Mesodermal cell (in vitro differentiated cells): Measurements from ENCODE around the gene FRAS1.

ENCODE experiments used
- H3K27ac ChIP-seq: 2 replicates; pipeline ENCODE4 v1.7.0; 2013; ENCODE audit warnings: mild to moderate bottlenecking, low read depth, low read length, moderate library complexity; ENCODE audit not compliant: severe bottlenecking
- H3K36me3 ChIP-seq: 2 replicates; pipeline ENCODE4 v1.7.1; 2013; ENCODE audit warnings: mild to moderate bottlenecking, low read length, moderate library complexity; ENCODE audit not compliant: control insufficient read depth, insufficient read depth
- H3K4me1 ChIP-seq: one replicate; pipeline ENCODE4 v1.7.1; 2013; ENCODE audit warnings: mild to moderate bottlenecking, low read length; ENCODE audit not compliant: insufficient read depth, control insufficient read depth, poor library complexity, severe bottlenecking
- H3K4me3 ChIP-seq: 2 replicates; pipeline ENCODE4 v1.7.0; 2013; ENCODE audit warnings: low read length, control low read depth, mild to moderate bottlenecking; ENCODE audit not compliant: insufficient read depth, poor library complexity, severe bottlenecking; ENCODE audit errors: extremely low read depth
- H3K9me3 ChIP-seq: 2 replicates; pipeline ENCODE4 v1.7.1; 2013; ENCODE audit warnings: mild to moderate bottlenecking, low read length, moderate library complexity; ENCODE audit not compliant: control insufficient read depth
- WGBS, 2 experiments: methylation state at CpG; one replicate each; pipeline ENCODE4 v1.1.5; 2013; ENCODE audit warnings: missing lambda C conversion rate in 2 of 2; ENCODE audit not compliant: insufficient coverage in 2 of 2; 5-methylcytosine and 5-hydroxymethylcytosine counted together

Gene FRAS1

GRCh38 chr4:78369679-78370078 is 312.6 kb downstream of the FRAS1 start:
- 25 to 50% methylated on average over 1 to 3 of the region's 4 CpGs for whole genome bisulfite sequencing, 2 experiments
- Histone ChIP-seq H3K36me3 (peaks cover 15% of the 10 kb centered on the region), H3K9me3 (no peaks in the 10 kb centered on the region), H3K4me3 (no peak overlapping the region), H3K27ac (no peak overlapping the region), H3K4me1 (no peaks in the 10 kb centered on the region)

- Histone ChIP-seq H3K36me3 (peaks cover 23% of the 10 kb centered on the region), H3K4me3 (no peak overlapping the region), H3K4me1 (no peaks in the 10 kb centered on the region), H3K9me3 (no peaks in the 10 kb centered on the region), H3K27ac (no peak overlapping the region)
- WGBS, 2 experiments, result 95 to 97% methylated on average over 3 to 5 of the region's 6 CpGs
Measured at GRCh38 chr4:78370631-78371372, 313.7 kb downstream of the FRAS1 start.

DNA sequence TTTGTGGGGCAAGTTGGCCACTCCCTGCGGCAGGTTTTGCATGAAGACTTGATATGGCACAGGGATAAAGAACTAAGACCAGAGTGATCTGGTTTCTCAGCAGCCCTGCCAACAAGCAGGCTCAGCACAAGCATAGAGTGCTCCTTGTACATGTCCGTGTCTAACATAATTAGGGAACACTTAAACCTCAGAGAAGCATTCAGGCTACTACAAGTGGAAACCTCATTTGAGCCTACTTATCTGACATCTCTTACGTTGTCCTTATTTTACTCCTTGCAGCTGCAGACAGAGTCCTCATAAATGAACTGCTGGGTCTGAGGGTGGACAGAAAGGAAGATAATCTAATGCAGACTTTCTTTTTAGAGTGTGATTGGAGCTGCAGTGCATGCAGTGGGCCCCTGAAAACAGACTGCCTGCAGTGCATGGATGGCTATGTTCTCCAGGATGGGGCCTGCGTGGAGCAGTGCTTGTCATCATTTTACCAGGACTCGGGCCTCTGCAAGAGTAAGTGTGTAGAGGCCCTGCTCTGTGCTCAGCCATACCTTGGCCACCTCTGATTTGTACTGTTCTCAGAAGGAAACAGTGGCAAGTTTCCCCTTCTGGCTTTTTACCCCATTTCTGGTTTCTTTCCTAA is 315.3 kb downstream of the FRAS1 start:
- WGBS, 2 experiments, result 90 to 97% methylated on average over 3 to 4 of the region's 5 CpGs
- H3K36me3 ChIP-seq, result peaks cover 28% of the 10 kb centered on the region
- no peaks in the 10 kb centered on the region for H3K9me3 ChIP-seq
- H3K4me3 ChIP-seq, result no peak overlapping the region
- H3K4me1 ChIP-seq, result no peaks in the 10 kb centered on the region
- no peak overlapping the region for H3K27ac ChIP-seq

DNA sequence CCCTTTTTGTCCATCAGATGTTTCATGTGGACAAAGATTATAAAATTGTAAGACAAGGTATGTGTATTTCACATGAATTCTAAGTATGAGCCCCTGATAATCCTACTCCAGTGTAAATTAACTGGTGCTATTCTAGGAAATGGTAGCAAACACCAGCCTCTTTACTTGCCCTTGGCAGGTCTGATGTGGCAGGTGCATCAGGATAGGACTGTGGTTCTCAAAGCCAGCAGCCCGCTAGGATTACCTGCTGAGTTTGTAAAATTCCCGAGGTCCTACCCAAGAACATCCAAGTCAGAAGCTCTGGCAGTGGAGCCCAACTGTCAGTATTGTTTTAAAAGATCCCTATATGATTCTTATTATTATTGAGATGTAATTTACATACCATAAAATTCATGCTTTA is 320.4 kb downstream of the FRAS1 start:
- Histone ChIP-seq H3K27ac (no peak overlapping the region), H3K36me3 (peaks cover 24% of the 10 kb centered on the region), H3K4me1 (no peaks in the 10 kb centered on the region), H3K4me3 (no peak overlapping the region), H3K9me3 (no peaks in the 10 kb centered on the region)
- 100% methylated on average over 1 of the region's 2 CpGs; no CpG with 5 or more reads in 1 of the 2 experiments for WGBS, 2 experiments

DNA sequence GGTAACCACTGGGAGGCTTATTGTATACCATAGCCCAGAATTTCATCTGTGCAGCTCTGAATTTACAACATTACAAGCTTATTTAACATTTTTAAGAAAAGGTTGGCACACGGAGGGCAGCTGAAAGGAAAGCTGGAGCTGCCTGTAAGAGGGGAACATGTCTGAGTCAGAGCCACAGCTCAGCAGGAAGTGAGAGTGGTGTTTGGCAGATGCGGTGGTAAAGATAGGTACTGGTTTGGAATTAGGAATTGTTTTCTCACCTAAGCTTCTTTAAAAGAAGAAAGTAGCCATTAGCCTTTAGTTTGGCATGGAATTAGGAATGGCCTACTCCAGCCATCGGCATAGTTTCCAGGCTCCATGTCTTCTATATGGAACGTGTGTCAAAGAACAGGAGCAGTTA is 321.9 kb downstream of the FRAS1 start:
- H3K4me1 ChIP-seq, result no peaks in the 10 kb centered on the region
- H3K4me3 ChIP-seq, result no peak overlapping the region
- WGBS, 2 experiments, result 85 to 100% methylated on average over 2 to 3 of the region's 4 CpGs
- H3K27ac ChIP-seq, result no peak overlapping the region
- no peaks in the 10 kb centered on the region for H3K9me3 ChIP-seq
- H3K36me3 ChIP-seq, result peaks cover 21% of the 10 kb centered on the region

GRCh38 chr4:78379991-78380729 is 323.0 kb downstream of the FRAS1 start:
- 91 to 100% methylated on average over 2 to 4 of the region's 4 CpGs for WGBS, 2 experiments
- Histone ChIP-seq H3K4me3 (no peak overlapping the region), H3K36me3 (peaks cover 19% of the 10 kb centered on the region), H3K4me1 (no peaks in the 10 kb centered on the region), H3K27ac (no peak overlapping the region), H3K9me3 (no peaks in the 10 kb centered on the region)

- Histone ChIP-seq H3K36me3 (peaks cover 8% of the 10 kb centered on the region), H3K4me3 (no peak overlapping the region), H3K9me3 (no peaks in the 10 kb centered on the region), H3K4me1 (no peaks in the 10 kb centered on the region), H3K27ac (no peak overlapping the region)
Measured at GRCh38 chr4:78386679-78387078, 329.6 kb downstream of the FRAS1 start.

DNA sequence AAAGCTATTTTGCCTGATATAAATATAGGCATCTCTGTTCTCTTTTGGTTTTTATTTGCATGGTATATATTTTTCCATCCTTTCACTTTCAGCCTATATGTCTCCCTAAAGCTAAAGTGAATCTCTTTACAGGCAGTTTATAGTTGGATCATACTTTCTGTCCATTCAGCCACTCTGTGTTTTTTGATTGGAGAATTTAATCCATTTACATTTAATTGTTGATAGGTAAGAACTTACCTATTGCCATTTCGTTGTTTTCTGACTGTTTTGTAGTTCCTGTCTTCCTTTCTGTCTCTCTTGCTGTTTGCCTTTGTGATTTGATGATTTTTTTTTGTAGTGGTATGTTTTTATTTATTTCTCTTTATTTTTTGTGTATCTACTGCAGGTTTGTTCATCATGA is 338.5 kb downstream of the FRAS1 start:
- WGBS, 2 experiments, result no CpG with 5 or more reads among the region's 1 CpG
- H3K9me3 ChIP-seq, result no peaks in the 10 kb centered on the region
- H3K27ac ChIP-seq, result no peak overlapping the region
- H3K36me3 ChIP-seq, result no peaks in the 10 kb centered on the region
- H3K4me1 ChIP-seq, result no peaks in the 10 kb centered on the region
- no peak overlapping the region for H3K4me3 ChIP-seq

- Histone ChIP-seq H3K4me3 (no peak overlapping the region), H3K36me3 (peaks cover 5% of the 10 kb centered on the region), H3K27ac (no peak overlapping the region), H3K4me1 (no peaks in the 10 kb centered on the region), H3K9me3 (no peaks in the 10 kb centered on the region)
- 73 to 80% methylated on average over 1 to 2 of the region's 4 CpGs for WGBS, 2 experiments
Measured at GRCh38 chr4:78396613-78397291, 339.6 kb downstream of the FRAS1 start.

- H3K4me3 ChIP-seq, result no peak overlapping the region
- H3K36me3 ChIP-seq, result peaks cover 6% of the 10 kb centered on the region
- no peaks in the 10 kb centered on the region for H3K4me1 ChIP-seq
- H3K9me3 ChIP-seq, result no peaks in the 10 kb centered on the region
- WGBS, 2 experiments, result 81 to 100% methylated on average over 2 of the region's 2 CpGs
- H3K27ac ChIP-seq, result no peak overlapping the region
Measured at GRCh38 chr4:78397292-78397630, 340.1 kb downstream of the FRAS1 start.
